AG10803 (cell line): ENCODE data around the gene GATA5.

ENCODE experiments used
- DNase-seq: peaks from one replicate; pipeline ENCODE4 v3.0.0; 2010; ENCODE audit warnings: low read depth
- H3K4me3 ChIP-seq: 2 replicates; pipeline ENCODE4 v1.5.1; 2011; ENCODE audit warnings: mild to moderate bottlenecking, low read length, control low read depth
- TF ChIP-seq, protein P1 (sequence below): conservative IDR thresholded peaks from 2 replicates; pipeline ENCODE4 v1.5.1; 2011; ENCODE audit warnings: mild to moderate bottlenecking, low read length, control low read depth, inconsistent platforms

The GATA5 gene

DNA sequence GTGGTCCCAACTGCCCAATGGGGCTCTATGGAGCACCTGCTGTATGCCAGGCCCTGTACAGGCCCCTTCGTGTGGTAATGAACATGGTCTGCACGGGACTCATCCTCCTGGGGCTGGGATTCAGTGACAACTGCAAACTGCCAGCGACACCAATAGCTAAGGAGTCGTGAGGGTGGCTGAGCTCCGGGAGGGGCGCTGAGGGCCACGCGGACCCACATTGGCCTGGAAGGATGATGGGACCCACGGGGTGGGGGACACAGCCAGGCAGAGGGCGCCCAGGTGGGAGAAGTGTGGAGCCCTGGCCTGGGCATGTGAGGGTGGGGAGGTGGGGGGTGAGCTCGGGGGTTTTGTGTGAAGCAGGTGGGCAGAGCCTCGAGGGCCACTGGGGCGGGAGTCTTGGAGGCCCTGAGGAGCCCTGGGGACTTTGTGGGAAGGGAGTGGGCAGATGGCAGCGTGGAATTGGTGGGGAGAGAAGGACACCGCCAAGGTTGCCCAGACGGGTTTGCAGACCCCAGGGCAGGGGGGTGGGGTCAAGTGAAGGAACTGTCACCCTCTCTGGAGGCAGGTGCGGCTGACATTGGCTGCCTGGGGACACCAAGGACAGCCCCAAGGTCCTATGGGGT, 22.5 kb downstream of the GATA5 start:
- TF ChIP-seq, protein P1, sequence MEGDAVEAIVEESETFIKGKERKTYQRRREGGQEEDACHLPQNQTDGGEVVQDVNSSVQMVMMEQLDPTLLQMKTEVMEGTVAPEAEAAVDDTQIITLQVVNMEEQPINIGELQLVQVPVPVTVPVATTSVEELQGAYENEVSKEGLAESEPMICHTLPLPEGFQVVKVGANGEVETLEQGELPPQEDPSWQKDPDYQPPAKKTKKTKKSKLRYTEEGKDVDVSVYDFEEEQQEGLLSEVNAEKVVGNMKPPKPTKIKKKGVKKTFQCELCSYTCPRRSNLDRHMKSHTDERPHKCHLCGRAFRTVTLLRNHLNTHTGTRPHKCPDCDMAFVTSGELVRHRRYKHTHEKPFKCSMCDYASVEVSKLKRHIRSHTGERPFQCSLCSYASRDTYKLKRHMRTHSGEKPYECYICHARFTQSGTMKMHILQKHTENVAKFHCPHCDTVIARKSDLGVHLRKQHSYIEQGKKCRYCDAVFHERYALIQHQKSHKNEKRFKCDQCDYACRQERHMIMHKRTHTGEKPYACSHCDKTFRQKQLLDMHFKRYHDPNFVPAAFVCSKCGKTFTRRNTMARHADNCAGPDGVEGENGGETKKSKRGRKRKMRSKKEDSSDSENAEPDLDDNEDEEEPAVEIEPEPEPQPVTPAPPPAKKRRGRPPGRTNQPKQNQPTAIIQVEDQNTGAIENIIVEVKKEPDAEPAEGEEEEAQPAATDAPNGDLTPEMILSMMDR, result no peak
- no peak overlapping the region for H3K4me3 ChIP-seq
- no peak for DNase-seq

- H3K4me3 ChIP-seq, result no peak overlapping the region
- DNase-seq, result no peak
- TF ChIP-seq, protein P1, result no peak
Measured at GRCh38 chr20:62452475-62453095, 23.2 kb downstream of the GATA5 start.

- H3K4me3 ChIP-seq, result no peak overlapping the region
- DNase-seq, result no peak
- TF ChIP-seq, protein P1, result no peak
Measured at GRCh38 chr20:62451970-62452369, 23.8 kb downstream of the GATA5 start.

- no peak overlapping the region for H3K4me3 ChIP-seq
- no peak for DNase-seq
- TF ChIP-seq, protein P1, result no peak
Measured at GRCh38 chr20:62451156-62451767, 24.5 kb downstream of the GATA5 start.

GRCh38 chr20:62449951-62450691, 25.7 kb downstream of the GATA5 start:
- no peak for DNase-seq
- TF ChIP-seq, protein P1, result no peak

DNA sequence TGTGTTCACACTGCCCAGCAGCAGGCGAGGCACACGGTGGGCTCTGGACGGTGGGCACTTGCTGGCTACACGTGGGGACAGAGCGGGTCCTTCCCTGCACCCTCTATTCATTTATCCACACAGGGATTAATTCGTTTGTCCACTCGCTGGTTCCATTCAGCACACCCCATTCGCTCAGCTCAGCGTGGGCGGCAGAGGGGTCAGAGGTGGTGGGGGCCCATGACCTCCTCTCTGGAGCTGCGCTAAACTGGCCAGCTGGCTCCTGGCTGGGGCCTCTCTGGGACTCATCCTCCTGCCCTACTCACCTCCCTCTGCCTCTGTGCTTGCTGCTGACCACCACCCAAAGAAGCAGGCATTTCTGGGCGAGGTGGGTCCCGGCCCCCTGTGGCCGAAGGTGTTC, 27.0 kb downstream of the GATA5 start:
- no peak overlapping the region for H3K4me3 ChIP-seq
- TF ChIP-seq, protein P1, result no peak
- no peak for DNase-seq

More at GRCh38 chr20:62449951-62450691, 25.7 kb downstream of the GATA5 start:
- H3K4me3 ChIP-seq, result no peak overlapping the region
